SK-N-SH treated with all-trans-retinoic acid at 6 μM for 48 hours (cell line): ENCODE measurements around the gene TBL1XR1.

Experiments
- ATAC-seq: fragments of 200-7000 bp; cut with Tn5 transposase; 3 replicates; pipeline ENCODE4 v1.9.1; 2020; ENCODE audit warnings: mild to moderate bottlenecking, moderate library complexity
- ARNTL ChIP-seq: fragments of 450-650 bp; formaldehyde crosslinking; IDR thresholded peaks from 2 replicates; pipeline ENCODE4 v1.5.0; 2020; ENCODE audit warnings: low read depth, mild to moderate bottlenecking, moderate library complexity, borderline replicate concordance
- BACH2 ChIP-seq: fragments of 250-450 bp; sonication (Bioruptor Pico); IDR thresholded peaks from 2 replicates; pipeline ENCODE4 v1.9.0; 2021; ENCODE audit warnings: mild to moderate bottlenecking, borderline replicate concordance
- CSDC2 ChIP-seq: fragments of 250-450 bp; sonication (Bioruptor Pico); IDR thresholded peaks from 2 replicates; pipeline ENCODE4 v1.5.0; 2020; ENCODE audit warnings: mild to moderate bottlenecking, moderate library complexity
- GLIS3 ChIP-seq: fragments of 250-450 bp; sonication (Bioruptor Pico); IDR thresholded peaks from 2 replicates; pipeline ENCODE4 v1.5.0; 2020; ENCODE audit warnings: mild to moderate bottlenecking, moderate library complexity
- OSR1 ChIP-seq: fragments of 250-450 bp; sonication (Bioruptor Pico); IDR thresholded peaks from 2 replicates; pipeline ENCODE4 v1.8.0; 2022; ENCODE audit warnings: moderate library complexity, mild to moderate bottlenecking, inconsistent platforms
- SNAI2 ChIP-seq: fragments of 250-450 bp; sonication (Bioruptor Pico); IDR thresholded peaks from 2 replicates; pipeline ENCODE4 v1.5.0; 2020; ENCODE audit warnings: mild to moderate bottlenecking, moderate library complexity
- ZC3H10 ChIP-seq: fragments of 250-450 bp; sonication (Bioruptor Pico); IDR thresholded peaks from 2 replicates; pipeline ENCODE4 v1.5.1; 2021; ENCODE audit warnings: mild to moderate bottlenecking, moderate library complexity
- ZFP3 ChIP-seq: fragments of 250-450 bp; sonication (Bioruptor Pico); IDR thresholded peaks from 2 replicates; pipeline ENCODE4 v1.5.0; 2020; ENCODE audit warnings: mild to moderate bottlenecking, moderate library complexity
- ZNF565 ChIP-seq: fragments of 450-650 bp; formaldehyde crosslinking; conservative IDR thresholded peaks from 2 replicates; pipeline ENCODE4 v1.5.0; 2020; ENCODE audit warnings: low read depth, mild to moderate bottlenecking, moderate library complexity
- ZNF8 ChIP-seq: fragments of 450-650 bp; formaldehyde crosslinking; IDR thresholded peaks from 2 replicates; pipeline ENCODE4 v1.5.0; 2020; ENCODE audit warnings: mild to moderate bottlenecking, moderate library complexity
- TF ChIP-seq, protein P1 (sequence below): fragments of 250-450 bp; sonication (Bioruptor Pico); IDR thresholded peaks from 2 replicates; pipeline ENCODE4 v1.5.0; 2020; ENCODE audit warnings: mild to moderate bottlenecking, moderate library complexity
- TF ChIP-seq, protein P2 (sequence below): fragments of 250-450 bp; sonication (Bioruptor Pico); IDR thresholded peaks from 2 replicates; pipeline ENCODE4 v1.5.1; 2021; ENCODE audit warnings: mild to moderate bottlenecking, moderate library complexity

TBL1XR1 gene

DNA sequence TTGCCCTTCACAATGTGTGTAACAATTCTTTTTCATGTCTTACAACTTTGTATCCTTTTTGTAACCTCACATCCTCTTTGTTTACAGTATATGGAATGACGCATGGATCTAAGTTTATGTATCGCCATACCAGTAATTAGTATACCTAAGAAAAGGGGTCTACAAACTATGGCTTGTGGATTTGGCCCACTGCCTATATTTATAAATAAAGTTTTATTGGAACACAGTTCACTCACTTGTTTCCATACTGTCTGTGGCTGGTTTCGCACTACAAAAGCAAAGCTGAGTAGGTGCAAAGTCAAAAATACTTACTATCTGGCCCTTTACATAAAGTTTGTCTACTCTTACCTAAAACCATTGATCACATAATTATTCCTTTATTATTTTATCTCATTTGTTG, 226.5 kb downstream of the TBL1XR1 start:
- ATAC-seq: no peak
- TF ChIP-seq, protein P1, sequence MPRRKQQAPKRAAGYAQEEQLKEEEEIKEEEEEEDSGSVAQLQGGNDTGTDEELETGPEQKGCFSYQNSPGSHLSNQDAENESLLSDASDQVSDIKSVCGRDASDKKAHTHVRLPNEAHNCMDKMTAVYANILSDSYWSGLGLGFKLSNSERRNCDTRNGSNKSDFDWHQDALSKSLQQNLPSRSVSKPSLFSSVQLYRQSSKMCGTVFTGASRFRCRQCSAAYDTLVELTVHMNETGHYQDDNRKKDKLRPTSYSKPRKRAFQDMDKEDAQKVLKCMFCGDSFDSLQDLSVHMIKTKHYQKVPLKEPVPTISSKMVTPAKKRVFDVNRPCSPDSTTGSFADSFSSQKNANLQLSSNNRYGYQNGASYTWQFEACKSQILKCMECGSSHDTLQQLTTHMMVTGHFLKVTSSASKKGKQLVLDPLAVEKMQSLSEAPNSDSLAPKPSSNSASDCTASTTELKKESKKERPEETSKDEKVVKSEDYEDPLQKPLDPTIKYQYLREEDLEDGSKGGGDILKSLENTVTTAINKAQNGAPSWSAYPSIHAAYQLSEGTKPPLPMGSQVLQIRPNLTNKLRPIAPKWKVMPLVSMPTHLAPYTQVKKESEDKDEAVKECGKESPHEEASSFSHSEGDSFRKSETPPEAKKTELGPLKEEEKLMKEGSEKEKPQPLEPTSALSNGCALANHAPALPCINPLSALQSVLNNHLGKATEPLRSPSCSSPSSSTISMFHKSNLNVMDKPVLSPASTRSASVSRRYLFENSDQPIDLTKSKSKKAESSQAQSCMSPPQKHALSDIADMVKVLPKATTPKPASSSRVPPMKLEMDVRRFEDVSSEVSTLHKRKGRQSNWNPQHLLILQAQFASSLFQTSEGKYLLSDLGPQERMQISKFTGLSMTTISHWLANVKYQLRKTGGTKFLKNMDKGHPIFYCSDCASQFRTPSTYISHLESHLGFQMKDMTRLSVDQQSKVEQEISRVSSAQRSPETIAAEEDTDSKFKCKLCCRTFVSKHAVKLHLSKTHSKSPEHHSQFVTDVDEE (CRISPR knock-in tag): no peak
- TF ChIP-seq ZC3H10 (CRISPR knock-in tag): no peak
- TF ChIP-seq SNAI2 (CRISPR knock-in tag): no peak
- TF ChIP-seq ZNF565: no peak
- no peak for TF ChIP-seq OSR1

DNA sequence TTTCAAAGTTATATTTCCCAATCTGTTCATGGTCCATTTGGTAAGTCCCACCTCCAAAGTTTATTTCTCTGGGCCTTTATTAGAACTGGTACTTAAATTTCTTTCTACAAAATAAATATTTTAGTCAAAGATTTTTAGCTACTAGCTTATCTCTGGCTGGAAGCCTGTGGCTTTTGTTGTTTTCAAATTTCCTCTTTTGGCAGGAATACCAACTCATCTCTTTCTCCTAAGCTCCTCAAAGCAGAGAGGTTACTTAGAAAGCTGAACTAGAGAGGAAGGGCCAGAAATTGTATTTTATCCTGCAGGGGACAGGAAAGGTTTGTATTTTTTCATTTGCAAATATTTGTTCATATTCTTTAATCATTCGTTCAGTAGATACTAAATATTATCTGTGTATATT, 227.8 kb downstream of the TBL1XR1 start:
- no peak for TF ChIP-seq CSDC2 (CRISPR knock-in tag)
- TF ChIP-seq ZNF8 (CRISPR knock-in tag): no peak
- TF ChIP-seq, protein P2, sequence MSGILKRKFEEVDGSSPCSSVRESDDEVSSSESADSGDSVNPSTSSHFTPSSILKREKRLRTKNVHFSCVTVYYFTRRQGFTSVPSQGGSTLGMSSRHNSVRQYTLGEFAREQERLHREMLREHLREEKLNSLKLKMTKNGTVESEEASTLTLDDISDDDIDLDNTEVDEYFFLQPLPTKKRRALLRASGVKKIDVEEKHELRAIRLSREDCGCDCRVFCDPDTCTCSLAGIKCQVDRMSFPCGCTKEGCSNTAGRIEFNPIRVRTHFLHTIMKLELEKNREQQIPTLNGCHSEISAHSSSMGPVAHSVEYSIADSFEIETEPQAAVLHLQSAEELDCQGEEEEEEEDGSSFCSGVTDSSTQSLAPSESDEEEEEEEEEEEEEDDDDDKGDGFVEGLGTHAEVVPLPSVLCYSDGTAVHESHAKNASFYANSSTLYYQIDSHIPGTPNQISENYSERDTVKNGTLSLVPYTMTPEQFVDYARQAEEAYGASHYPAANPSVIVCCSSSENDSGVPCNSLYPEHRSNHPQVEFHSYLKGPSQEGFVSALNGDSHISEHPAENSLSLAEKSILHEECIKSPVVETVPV (CRISPR knock-in tag): no peak
- no peak for TF ChIP-seq BACH2 (CRISPR knock-in tag)
- no peak for TF ChIP-seq ZFP3 (CRISPR knock-in tag)
- TF ChIP-seq ARNTL (CRISPR knock-in tag): no peak
- TF ChIP-seq, protein P1 (CRISPR knock-in tag): no peak
- no peak for TF ChIP-seq SNAI2 (CRISPR knock-in tag)
- no peak for TF ChIP-seq GLIS3 (CRISPR knock-in tag)
- ATAC-seq: no peak
